HG03378 (cell line): Measurements from ENCODE around the gene YARS1.

Experiments
- ATAC-seq: cut with Tn5 transposase; IDR thresholded peaks from one replicate; pipeline ENCODE4 v1.9.1; 2021; ENCODE audit warnings: mild to moderate bottlenecking, moderate library complexity; ENCODE audit not compliant: unreplicated experiment

Gene YARS1

GRCh38 chr1:32782086-32782485 lies 35.1 kb downstream of the YARS1 start:
- no peak for ATAC-seq

GRCh38 chr1:32780628-32781234 lies 36.4 kb downstream of the YARS1 start:
- no peak for ATAC-seq

- ATAC-seq, result no peak
Observed at GRCh38 chr1:32780005-32780404, 37.2 kb downstream of the YARS1 start.

GRCh38 chr1:32779242-32779641 lies 37.9 kb downstream of the YARS1 start:
- no peak for ATAC-seq

- ATAC-seq, result no peak
Observed at GRCh38 chr1:32775640-32776337, 41.4 kb downstream of the YARS1 start.

GRCh38 chr1:32774950-32775634 lies 42.1 kb downstream of the YARS1 start:
- no peak for ATAC-seq

GRCh38 chr1:32774464-32774808 lies 42.7 kb downstream of the YARS1 start:
- no peak for ATAC-seq

- ATAC-seq, result no peak
Observed at GRCh38 chr1:32773764-32774463, 43.2 kb downstream of the YARS1 start.

GRCh38 chr1:32773018-32773763 lies 44.0 kb downstream of the YARS1 start:
- no peak for ATAC-seq

GRCh38 chr1:32772281-32773017 lies 44.7 kb downstream of the YARS1 start:
- ATAC-seq, result no peak

- no peak for ATAC-seq
Observed at GRCh38 chr1:32771561-32772280, 45.4 kb downstream of the YARS1 start.

GRCh38 chr1:32770741-32771548 lies 46.2 kb downstream of the YARS1 start:
- no peak for ATAC-seq

- no peak for ATAC-seq
Observed at GRCh38 chr1:32770221-32770731, 46.9 kb downstream of the YARS1 start.

- no peak for ATAC-seq
Observed at GRCh38 chr1:32769524-32770220, 47.5 kb downstream of the YARS1 start.

GRCh38 chr1:32768110-32768850 lies 48.9 kb downstream of the YARS1 start:
- ATAC-seq, result no peak

- ATAC-seq, result no peak
Observed at GRCh38 chr1:32767641-32768040, 49.5 kb downstream of the YARS1 start.

GRCh38 chr1:32767156-32767555 lies 50.0 kb downstream of the YARS1 start:
- no peak for ATAC-seq
